Measurements from ENCODE around the gene RINT1.

Gene RINT1

GRCh38 chr7:105600720-105601550, 68.9 kb downstream of the RINT1 start:
- no peak for DNase-seq

- peak; percentile 13 for DNase-seq
These were observed 70.6 kb downstream of the RINT1 start for GRCh38 chr7:105602325-105603305.

- DNase-seq, result no peak
These were observed 78.3 kb downstream of the RINT1 start for GRCh38 chr7:105610165-105610930.

- no peak for DNase-seq
These were observed 80.1 kb downstream of the RINT1 start for GRCh38 chr7:105611856-105612775.

GRCh38 chr7:105612806-105613205, 80.8 kb downstream of the RINT1 start:
- DNase-seq, result no peak

- no peak for DNase-seq
These were observed 81.8 kb downstream of the RINT1 start for GRCh38 chr7:105613611-105614330.

GRCh38 chr7:105614341-105614840, 82.4 kb downstream of the RINT1 start:
- DNase-seq, result no peak

Data from NCI-H69 (cell line).